Endothelial cell of umbilical vein (primary cell): ENCODE results near the gene APBA2. TPM values are rescaled to one million over a fixed set of nuclear protein-coding genes. Genes with fewer than 3 reads are reported as not detected.

ENCODE experiments used
- BruUV-seq: library from RNA; stranded (reverse); fragments of 400-500 nt; replicated peaks from 2 replicates; lab custom pipeline; 2021; lab: Mats Ljungman, UMichigan
- CTCF ChIA-PET: fragments of 300-600, 350-600 bp; sonication (Branson Sonifier 250); formaldehyde crosslinking; loops from one replicate; lab custom pipeline; 2021; ENCODE audit warnings: antibody characterized with exemption, inconsistent platforms; lab: Charles Lee
- POLR2A ChIA-PET: fragments of 300-600, 350-600 bp; sonication (Branson Sonifier 250); formaldehyde crosslinking; loops from one replicate; lab custom pipeline; 2021; ENCODE audit warnings: antibody characterized with exemption, inconsistent platforms; lab: Charles Lee
- DNase-seq: peaks from one replicate; pipeline ENCODE4 v3.0.0-alpha.2; 2011; ENCODE audit warnings: low read depth, low spot score
- FAIRE-seq: peaks from 2 replicates; lab custom pipeline; 2011; peaks lifted over from hg19 to GRCh38; lab: Jason Lieb, UNC
- H2AFZ ChIP-seq: 2 replicates; pipeline ENCODE4 v1.6.0; 2012; ENCODE audit warnings: low read depth, low read length, control low read depth, inconsistent platforms
- H3K27ac ChIP-seq: 2 replicates; pipeline ENCODE4 v1.5.1; 2011; ENCODE audit warnings: low read depth, mild to moderate bottlenecking, control low read depth, low read length, moderate library complexity; ENCODE audit not compliant: insufficient read depth
- H3K27me3 ChIP-seq, 2 experiments: 2 replicates each; pipeline versions ENCODE4 v1.6.0 to v1.6.1; 2011; ENCODE audit warnings: low read length in 2 of 2, mixed read lengths in 1 of 2; ENCODE audit not compliant: control insufficient read depth in 2 of 2, insufficient read depth in 2 of 2
- H3K36me3 ChIP-seq, 2 experiments: 2 replicates in 1 of 2; 3 replicates in 1 of 2; pipeline ENCODE4 v1.5.1; 2011; ENCODE audit warnings: low read length in 2 of 2, mild to moderate bottlenecking in 1 of 2, moderate library complexity in 1 of 2; ENCODE audit not compliant: control insufficient read depth in 2 of 2, insufficient read depth in 2 of 2; ENCODE audit errors: extremely low read depth in 1 of 2
- H3K4me1 ChIP-seq: 3 replicates; pipeline ENCODE4 v1.5.1; 2011; ENCODE audit warnings: mild to moderate bottlenecking, low read length; ENCODE audit not compliant: control insufficient read depth, insufficient read depth; ENCODE audit errors: extremely low read depth
- H3K4me2 ChIP-seq: 2 replicates; pipeline ENCODE4 v1.6.1; 2011; ENCODE audit warnings: low read length, control low read depth, mixed read lengths; ENCODE audit not compliant: insufficient read depth
- H3K4me3 ChIP-seq, 3 experiments: fragments of 200-600 bp in 1 of 3; sonication (generic), shearing (Covaris generic) in 1 of 3; replicated peaks in 1 of 3; 2 replicates each; pipeline ENCODE4 v1.5.1; 2011 to 2016; ENCODE audit warnings: control low read depth in 3 of 3, low read length in 3 of 3, mild to moderate bottlenecking in 2 of 3, inconsistent platforms in 1 of 3, low read depth in 1 of 3, moderate library complexity in 1 of 3; ENCODE audit not compliant: insufficient read depth in 1 of 3
- H3K79me2 ChIP-seq: 2 replicates; pipeline ENCODE4 v1.6.0; 2012; ENCODE audit warnings: low read length, inconsistent platforms; ENCODE audit not compliant: control insufficient read depth, insufficient read depth
- H3K9ac ChIP-seq: replicated peaks from 2 replicates; pipeline ENCODE3; 2011; ENCODE audit warnings: low read length, control low read depth; ENCODE audit not compliant: insufficient read depth; ENCODE audit errors: extremely low read depth
- H3K9me1 ChIP-seq: replicated peaks from 3 replicates; pipeline ENCODE4 v1.6.0; 2011; ENCODE audit warnings: mild to moderate bottlenecking, low read length; ENCODE audit not compliant: control insufficient read depth, insufficient read depth; ENCODE audit errors: extremely low read depth
- H3K9me3 ChIP-seq: replicated peaks from 2 replicates; pipeline ENCODE4 v1.5.1; 2012; ENCODE audit warnings: low read length, inconsistent platforms; ENCODE audit not compliant: control insufficient read depth, insufficient read depth
- H4K20me1 ChIP-seq: replicated peaks from 2 replicates; pipeline ENCODE3; 2011; ENCODE audit warnings: mild to moderate bottlenecking, low read length; ENCODE audit not compliant: control insufficient read depth, insufficient read depth; ENCODE audit errors: extremely low read depth
- CTCF ChIP-seq, 2 donors: IDR thresholded peaks; 1 replicate in 1 of 2; 2 replicates in 1 of 2; pipeline ENCODE4 v1.5.1; 2011; ENCODE audit warnings: low read length in 2 of 2, mild to moderate bottlenecking in 2 of 2, moderate library complexity in 2 of 2, control low read depth in 1 of 2, inconsistent platforms in 1 of 2, low read depth in 1 of 2; ENCODE audit not compliant: insufficient read depth in 1 of 2; ENCODE audit errors: extremely low read depth in 1 of 2
- EZH2 ChIP-seq: IDR thresholded peaks from 2 replicates; pipeline ENCODE4 v1.6.1; 2012; ENCODE audit warnings: borderline replicate concordance, low read depth, mild to moderate bottlenecking, moderate library complexity, low read length, inconsistent platforms; ENCODE audit not compliant: severe bottlenecking
- FOS ChIP-seq: IDR thresholded peaks from 2 replicates; pipeline ENCODE4 v1.6.1; 2011; ENCODE audit warnings: mild to moderate bottlenecking, low read length, moderate library complexity, borderline replicate concordance; ENCODE audit not compliant: insufficient read depth
- JUN ChIP-seq: IDR thresholded peaks from 2 replicates; pipeline ENCODE4 v1.6.1; 2011; ENCODE audit warnings: borderline replicate concordance, low read depth; ENCODE audit not compliant: insufficient read length, insufficient read depth
- MYC ChIP-seq: IDR thresholded peaks from one replicate; pipeline ENCODE4 v1.6.1; 2011; ENCODE audit warnings: mild to moderate bottlenecking, low read depth, low read length
- POLR2A ChIP-seq: IDR thresholded peaks from 2 replicates; pipeline ENCODE4 v1.6.1; 2012; ENCODE audit warnings: low read depth, mild to moderate bottlenecking, control low read depth, low read length
- POLR2AphosphoS5 ChIP-seq: IDR thresholded peaks from 2 replicates; pipeline ENCODE4 v1.6.1; 2012; ENCODE audit warnings: low read depth, mild to moderate bottlenecking, control low read depth, low read length, moderate library complexity; ENCODE audit not compliant: insufficient read depth
- dilution Hi-C: fragments of 300-500 bp; cut with MboI; formaldehyde crosslinking; loops from one replicate; pipeline ENCODE4 v1.15.0; 2019; ENCODE audit warnings: low sequenced_read_pairs; ENCODE audit not compliant: extremely low pct_ligation_motif_present
- intact Hi-C: fragments of 100-400 bp; cut with micrococcal nuclease; formaldehyde crosslinking; loops from one replicate; pipeline ENCODE4 v1.10.0; 2022
- polyA plus RNA-seq, 4 experiments: library from polyadenylated mRNA; depleted of rRNA in 3 of 4; stranded (reverse) in 3 of 4; unstranded in 1 of 4; fragments of >200 nt; gene quantifications; 2 replicates each; pipeline versions ENCODE4 v1.2.1 to v1.2.3, GENCODE V29; 2011 to 2012; ENCODE audit warnings: missing spikeins in 1 of 4
- total RNA-seq: library from RNA; stranded (reverse); gene quantifications from 2 replicates; pipeline ENCODE4 v1.2.3, GENCODE V29; 2021
- TF ChIP-seq, protein P1 (sequence below): IDR thresholded peaks from 2 replicates; pipeline ENCODE4 v1.6.1; 2011; ENCODE audit not compliant: insufficient read depth, insufficient read length

Gene APBA2
- total and polyA plus RNA-seq, 2 donors (not counting 3 experiments of a cell fraction or from before 2014, with no cell fraction given): 5.7 to 11.1 TPM

- intact Hi-C loops: no loop called here
- no peaks in the 10 kb centered on the region for H3K4me1 ChIP-seq
Observed at GRCh38 chr15:29048011-29048410, 162.2 kb downstream of the APBA2 start.

More at GRCh38 chr15:29048011-29048410, 162.2 kb downstream of the APBA2 start:
- Histone ChIP-seq H3K27ac (no peak overlapping the region), H2AFZ (no peak overlapping the region), H3K9me1 (no peaks in the 10 kb centered on the region), H3K27me3 (no peaks in the 10 kb centered on the region), H4K20me1 (no peaks in the 10 kb centered on the region), H3K36me3 (no peaks in the 10 kb centered on the region), H3K4me2 (no peak overlapping the region), H3K9ac (no peak overlapping the region), H3K4me3 (no peak overlapping the region), H3K9me3 (no peaks in the 10 kb centered on the region), H3K79me2 (no peaks in the 10 kb centered on the region)
- dilution Hi-C loops: no loop called here
- FAIRE-seq (no peak), DNase-seq (no peak)
- POLR2A ChIA-PET: no interaction called here
- TF ChIP-seq FOS (no peak), POLR2A (no peak), MYC (no peak), CTCF (IDR thresholded peaks at IDR 0.05; ENCODE audit: extremely low read depth in 1 of 2, insufficient read depth in 1 of 2, low read depth in 1 of 2, low read length in 2 of 2) (no peak), POLR2AphosphoS5 (no peak), EZH2 (no peak), JUN (no peak)
- TF ChIP-seq, protein P1, sequence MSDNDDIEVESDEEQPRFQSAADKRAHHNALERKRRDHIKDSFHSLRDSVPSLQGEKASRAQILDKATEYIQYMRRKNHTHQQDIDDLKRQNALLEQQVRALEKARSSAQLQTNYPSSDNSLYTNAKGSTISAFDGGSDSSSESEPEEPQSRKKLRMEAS: no peak
- CTCF ChIA-PET: no interaction called here
- BruUV-seq: no TSS peak
